CD4-positive, alpha-beta memory T cell (primary cell): ENCODE results near the gene PARP8. TPM values are rescaled to one million over a fixed set of nuclear protein-coding genes. Genes with fewer than 3 reads are reported as not detected.
A peak's percentile ranks its signal among the peaks of the same experiment; 100 is the strongest.

Source experiments
- CTCF ChIA-PET: fragments of 350-600 bp; sonication (Branson Sonifier 250); formaldehyde crosslinking; loops from one replicate; lab custom pipeline; 2021; ENCODE audit warnings: inconsistent platforms; ENCODE audit not compliant: partially characterized antibody; lab: Charles Lee
- POLR2A ChIA-PET: fragments of 350-600 bp; sonication (Branson Sonifier 250); formaldehyde crosslinking; loops from one replicate; lab custom pipeline; 2021; ENCODE audit not compliant: partially characterized antibody; lab: Charles Lee
- DNase-seq, 5 donors: peaks; one replicate each; pipeline versions ENCODE4 v3.0.0 to v3.0.0-alpha.2; 2020 to 2022; ENCODE audit warnings: mixed read lengths in 1 of 5
- H3K27ac ChIP-seq: one replicate; pipeline ENCODE4 v1.7.0; 2013; ENCODE audit warnings: low read depth, low read length
- H3K27me3 ChIP-seq: 2 replicates; pipeline ENCODE4 v1.7.0; 2013; ENCODE audit warnings: mild to moderate bottlenecking, low read length, moderate library complexity; ENCODE audit not compliant: insufficient read depth
- H3K36me3 ChIP-seq: 2 replicates; pipeline ENCODE4 v1.7.0; 2013; ENCODE audit warnings: mild to moderate bottlenecking, low read length, moderate library complexity; ENCODE audit not compliant: insufficient read depth
- H3K4me1 ChIP-seq: 2 replicates; pipeline ENCODE4 v1.7.0; 2013; ENCODE audit warnings: mild to moderate bottlenecking, low read length, moderate library complexity; ENCODE audit not compliant: insufficient read depth
- H3K4me3 ChIP-seq, 2 donors: one replicate each; pipeline ENCODE4 v1.7.0; 2013; ENCODE audit warnings: low read length in 2 of 2, mild to moderate bottlenecking in 1 of 2
- H3K9me3 ChIP-seq, 2 donors: one replicate each; pipeline ENCODE4 v1.7.0; 2013; ENCODE audit warnings: low read length in 2 of 2, control low read depth in 1 of 2; ENCODE audit not compliant: control insufficient read depth in 1 of 2
- H3K27ac Mint-ChIP-seq, 7 donors: one replicate each; pipeline ENCODE4 v1.8.0; 2020 to 2021; ENCODE audit warnings: mixed read lengths in 7 of 7, mild to moderate bottlenecking in 6 of 7, inconsistent platforms in 3 of 7, moderate library complexity in 3 of 7
- H3K27me3 Mint-ChIP-seq, 2 donors: one replicate each; pipeline ENCODE4 v1.8.0; 2020 to 2021; ENCODE audit warnings: mixed read lengths in 2 of 2
- H3K36me3 Mint-ChIP-seq, 2 donors: one replicate each; pipeline ENCODE4 v1.8.0; 2020 to 2021; ENCODE audit warnings: mixed read lengths in 2 of 2, inconsistent platforms in 1 of 2, mild to moderate bottlenecking in 1 of 2
- H3K4me1 Mint-ChIP-seq, 4 donors: one replicate each; pipeline ENCODE4 v1.8.0; 2020 to 2021; ENCODE audit warnings: mixed read lengths in 4 of 4, mild to moderate bottlenecking in 1 of 4
- H3K4me3 Mint-ChIP-seq, 8 donors: one replicate each; pipeline ENCODE4 v1.8.0; 2020 to 2021; ENCODE audit warnings: mixed read lengths in 8 of 8, mild to moderate bottlenecking in 7 of 8, moderate library complexity in 6 of 8, inconsistent platforms in 3 of 8
- H3K9me3 Mint-ChIP-seq, 8 donors: one replicate each; pipeline ENCODE4 v1.8.0; 2020 to 2021; ENCODE audit warnings: mixed read lengths in 8 of 8, mild to moderate bottlenecking in 5 of 8, inconsistent platforms in 3 of 8, moderate library complexity in 1 of 8
- intact Hi-C: fragments of 100-400 bp; cut with micrococcal nuclease; formaldehyde crosslinking; loops from one replicate; pipeline ENCODE4 v1.15.1; 2023
- polyA plus RNA-seq, 2 donors: library from polyadenylated mRNA; unstranded; fragments of 300-500 nt; fragmentation: Illumina TruSeq; gene quantifications; one replicate each; pipeline ENCODE4 v1.2.3, GENCODE V29; 2021
- total RNA-seq, 2 experiments: library from RNA; stranded (reverse); gene quantifications; one replicate each; pipeline ENCODE4 v1.2.3, GENCODE V29; 2021

Gene PARP8
- total and polyA plus RNA-seq, 4 experiments from 2014 or later: 89.5 to 184 (median 136) TPM

- Mint-ChIP-seq H3K36me3 (peaks cover 74 to 76% of the 10 kb centered on the region in 2 donors), H3K4me3 (no peak overlapping the region), H3K27me3 (no peaks in the 10 kb centered on the region), H3K9me3 (no peaks in the 10 kb centered on the region), H3K27ac (no peak overlapping the region), H3K4me1 (peaks cover 0 to 6% (median 0%) of the 10 kb centered on the region in 4 donors)
- Histone ChIP-seq H3K27ac (no peak overlapping the region), H3K27me3 (no peaks in the 10 kb centered on the region), H3K4me1 (no peaks in the 10 kb centered on the region), H3K4me3 (no peak overlapping the region), H3K9me3 (no peaks in the 10 kb centered on the region), H3K36me3 (peaks cover 43% of the 10 kb centered on the region)
- no peak for DNase-seq
- POLR2A ChIA-PET: no interaction called here
- intact Hi-C loops: no loop called here
- CTCF ChIA-PET: no interaction called here
Observed at GRCh38 chr5:50836356-50836755, 169.9 kb downstream of the PARP8 start.

- Histone ChIP-seq H3K27ac (no peak overlapping the region), H3K4me3 (no peak overlapping the region), H3K36me3 (peaks cover 31% of the 10 kb centered on the region), H3K9me3 (no peaks in the 10 kb centered on the region), H3K4me1 (no peaks in the 10 kb centered on the region), H3K27me3 (no peaks in the 10 kb centered on the region)
- DNase-seq: no peak
- Mint-ChIP-seq H3K36me3 (peaks cover 70 to 71% of the 10 kb centered on the region in 2 donors), H3K27me3 (no peaks in the 10 kb centered on the region), H3K27ac (peak overlapping the region in 4 of 7 donors; percentile 15 to 92 (median 46)), H3K9me3 (no peaks in the 10 kb centered on the region), H3K4me3 (no peak overlapping the region), H3K4me1 (peaks cover 0 to 4% (median 0%) of the 10 kb centered on the region in 4 donors)
- ChIA-PET CTCF (no interaction called here), POLR2A (no interaction called here)
- intact Hi-C loops: no loop called here
Observed at GRCh38 chr5:50839472-50839871, 173.0 kb downstream of the PARP8 start.

- H3K27ac Mint-ChIP-seq: no peak overlapping the region
Observed at GRCh38 chr5:50843091-50843490, 176.7 kb downstream of the PARP8 start.

GRCh38 chr5:50846261-50846660 lies 179.8 kb downstream of the PARP8 start:
- Mint-ChIP-seq H3K27me3 (no peaks in the 10 kb centered on the region), H3K4me3 (no peak overlapping the region), H3K4me1 (no peaks in the 10 kb centered on the region), H3K9me3 (no peaks in the 10 kb centered on the region), H3K27ac (peak overlapping the region in 1 of 7 donors; percentile 58), H3K36me3 (peaks cover 14 to 22% of the 10 kb centered on the region in 2 donors)
- H3K4me3 ChIP-seq: no peak overlapping the region
- no peaks in the 10 kb centered on the region for H3K9me3 ChIP-seq
- H3K27ac ChIP-seq: no peak overlapping the region
- intact Hi-C loops: no loop called here
- ChIA-PET POLR2A (no interaction called here), CTCF (no interaction called here)
- DNase-seq: no peak
- peaks cover 13% of the 10 kb centered on the region for H3K36me3 ChIP-seq
- no peaks in the 10 kb centered on the region for H3K4me1 ChIP-seq
- no peaks in the 10 kb centered on the region for H3K27me3 ChIP-seq

More at GRCh38 chr5:50843091-50843490, 176.7 kb downstream of the PARP8 start:
- no peak for DNase-seq
- H3K4me3 Mint-ChIP-seq: no peak overlapping the region
- peaks cover 40 to 42% of the 10 kb centered on the region in 2 donors for H3K36me3 Mint-ChIP-seq
- H3K9me3 Mint-ChIP-seq: no peaks in the 10 kb centered on the region
- Histone ChIP-seq H3K9me3 (no peaks in the 10 kb centered on the region), H3K27ac (no peak overlapping the region), H3K4me3 (no peak overlapping the region), H3K36me3 (peaks cover 18% of the 10 kb centered on the region), H3K27me3 (no peaks in the 10 kb centered on the region), H3K4me1 (no peaks in the 10 kb centered on the region)
- intact Hi-C loops: no loop called here
- H3K4me1 Mint-ChIP-seq: peaks cover 0 to 3% (median 0%) of the 10 kb centered on the region in 4 donors
- CTCF ChIA-PET: no interaction called here
- no peaks in the 10 kb centered on the region for H3K27me3 Mint-ChIP-seq
- POLR2A ChIA-PET: no interaction called here

GRCh38 chr5:50849554-50849953 lies 183.1 kb downstream of the PARP8 start:
- no peak overlapping the region for H3K27ac Mint-ChIP-seq
- intact Hi-C loops: no loop called here
- no peaks in the 10 kb centered on the region for H3K36me3 ChIP-seq
- no peaks in the 10 kb centered on the region for H3K27me3 ChIP-seq
- H3K4me3 ChIP-seq: no peak overlapping the region
- peaks cover 4 to 17% (median 9%) of the 10 kb centered on the region in 4 donors for H3K4me1 Mint-ChIP-seq
- DNase-seq: no peak
- H3K9me3 Mint-ChIP-seq: peaks cover 0 to 3% (median 0%) of the 10 kb centered on the region in 8 donors
- no peaks in the 10 kb centered on the region for H3K9me3 ChIP-seq
- POLR2A ChIA-PET: interaction anchor here (0.6 to 0.7 kb wide), 2 partner anchors 102 to 410 kb away, joined by 3 read pairs; no protein-coding TSS in a partner anchor
- no peaks in the 10 kb centered on the region for H3K27me3 Mint-ChIP-seq
- CTCF ChIA-PET: no interaction called here
- no peak overlapping the region for H3K4me3 Mint-ChIP-seq
- H3K4me1 ChIP-seq: peaks cover 3% of the 10 kb centered on the region
- H3K36me3 Mint-ChIP-seq: peaks cover 0 to 3% of the 10 kb centered on the region in 2 donors
- H3K27ac ChIP-seq: no peak overlapping the region

- H3K27ac Mint-ChIP-seq: peak overlapping the region in 1 of 7 donors; percentile 19
Observed at GRCh38 chr5:50853151-50853550, 186.7 kb downstream of the PARP8 start.

GRCh38 chr5:50854082-50854481 lies 187.6 kb downstream of the PARP8 start:
- H3K9me3 Mint-ChIP-seq: peaks cover 0 to 7% (median 0%) of the 10 kb centered on the region in 8 donors
- H3K36me3 Mint-ChIP-seq: no peaks in the 10 kb centered on the region
- no peaks in the 10 kb centered on the region for H3K9me3 ChIP-seq
- no peaks in the 10 kb centered on the region for H3K36me3 ChIP-seq
- peaks cover 3% of the 10 kb centered on the region for H3K4me1 ChIP-seq
- ChIA-PET CTCF (no interaction called here), POLR2A (no interaction called here)
- no peak for DNase-seq
- intact Hi-C loops: no loop called here
- no peak overlapping the region for H3K4me3 ChIP-seq
- H3K4me3 Mint-ChIP-seq: no peak overlapping the region
- peaks cover 4 to 24% (median 11%) of the 10 kb centered on the region in 4 donors for H3K4me1 Mint-ChIP-seq
- H3K27me3 Mint-ChIP-seq: peaks cover 0 to 2% of the 10 kb centered on the region in 2 donors
- peak overlapping the region in 1 of 7 donors; percentile 20 for H3K27ac Mint-ChIP-seq
- no peak overlapping the region for H3K27ac ChIP-seq
- H3K27me3 ChIP-seq: no peaks in the 10 kb centered on the region

More at GRCh38 chr5:50853151-50853550, 186.7 kb downstream of the PARP8 start:
- H3K9me3 ChIP-seq: no peaks in the 10 kb centered on the region
- no peak for DNase-seq
- H3K9me3 Mint-ChIP-seq: peaks cover 0 to 6% (median 0%) of the 10 kb centered on the region in 8 donors
- intact Hi-C loops: no loop called here
- no peak overlapping the region for H3K4me3 Mint-ChIP-seq
- H3K36me3 ChIP-seq: no peaks in the 10 kb centered on the region
- CTCF ChIA-PET: no interaction called here
- H3K36me3 Mint-ChIP-seq: no peaks in the 10 kb centered on the region
- no peak overlapping the region for H3K27ac ChIP-seq
- H3K4me1 Mint-ChIP-seq: peaks cover 4 to 24% (median 11%) of the 10 kb centered on the region in 4 donors
- H3K4me3 ChIP-seq: no peak overlapping the region
- peaks cover 0 to 2% of the 10 kb centered on the region in 2 donors for H3K27me3 Mint-ChIP-seq
- POLR2A ChIA-PET: no interaction called here
- no peaks in the 10 kb centered on the region for H3K27me3 ChIP-seq
- H3K4me1 ChIP-seq: peaks cover 3% of the 10 kb centered on the region
